Breast epithelium (tissue), 4 donors: ENCODE measurements around the gene MICOS13. TPM values are rescaled to one million over a fixed set of nuclear protein-coding genes. Genes with fewer than 3 reads are reported as not detected.

ENCODE experiments used
- DNase-seq, 2 donors: peaks; one replicate each; pipeline ENCODE4 v3.0.0-alpha.2; 2019; ENCODE audit warnings: low spot score in 2 of 2
- H3K27ac ChIP-seq, 2 donors: fragments of 200-600 bp; sonication (generic) in 1 of 2; one replicate each; pipeline ENCODE4 v1.5.1; 2016 to 2019; ENCODE audit warnings: mild to moderate bottlenecking in 1 of 2
- H3K27me3 ChIP-seq, 2 donors: fragments of 200-600 bp; sonication (generic) in 1 of 2; one replicate each; pipeline versions ENCODE4 v1.5.1 to v1.6.0; 2017 to 2019; ENCODE audit warnings: control low read depth in 1 of 2, mild to moderate bottlenecking in 1 of 2
- H3K36me3 ChIP-seq: fragments of 200-600 bp; one replicate; pipeline ENCODE4 v1.5.1; 2019
- H3K4me1 ChIP-seq, 2 donors: fragments of 200-600 bp; sonication (generic); one replicate each; pipeline ENCODE4 v1.5.1; 2016 to 2019; ENCODE audit warnings: control low read depth in 1 of 2
- H3K4me3 ChIP-seq, 3 donors: fragments of 200-600 bp; sonication (generic); 1 replicate in 2 of 3; 2 replicates in 1 of 3; pipeline ENCODE4 v1.5.1; 2016 to 2019; ENCODE audit warnings: mild to moderate bottlenecking in 3 of 3, moderate library complexity in 2 of 3
- H3K9me3 ChIP-seq, 2 donors: fragments of 200-600 bp; sonication (generic) in 1 of 2; one replicate each; pipeline ENCODE4 v1.5.1; 2016 to 2019; ENCODE audit warnings: control low read depth in 1 of 2
- POLR2A ChIP-seq: fragments of 450-650 bp; IDR thresholded peaks from one replicate; pipeline ENCODE4 v1.6.1; 2016; ENCODE audit warnings: antibody characterized with exemption, mild to moderate bottlenecking, moderate library complexity
- POLR2AphosphoS5 ChIP-seq, 3 donors: sonication (generic); formaldehyde crosslinking; IDR thresholded peaks; one replicate each; pipeline ENCODE4 v1.6.1; 2017; ENCODE audit warnings: antibody characterized with exemption in 3 of 3
- intact Hi-C: fragments of 100-400 bp; cut with DNase I; formaldehyde crosslinking; loops from one replicate; pipeline ENCODE4 v1.15.1; 2023; ENCODE audit warnings: low total_unique reads
- total RNA-seq, 3 donors: library from RNA; depleted of rRNA; stranded (reverse); fragments of >200 nt; gene quantifications; one replicate each; pipeline ENCODE4 v1.1.0, GENCODE V29; 2016
- TF ChIP-seq, protein P1 (sequence below), 3 donors: fragments of 450-650 bp; IDR thresholded peaks; one replicate each; pipeline ENCODE4 v1.5.1; 2016 to 2017; ENCODE audit warnings: antibody characterized with exemption in 3 of 3, mild to moderate bottlenecking in 3 of 3, moderate library complexity in 3 of 3

The MICOS13 gene
- total RNA-seq, 3 donors from 2014 or later, result 29.4 to 49.5 (median 44.3) TPM

DNA sequence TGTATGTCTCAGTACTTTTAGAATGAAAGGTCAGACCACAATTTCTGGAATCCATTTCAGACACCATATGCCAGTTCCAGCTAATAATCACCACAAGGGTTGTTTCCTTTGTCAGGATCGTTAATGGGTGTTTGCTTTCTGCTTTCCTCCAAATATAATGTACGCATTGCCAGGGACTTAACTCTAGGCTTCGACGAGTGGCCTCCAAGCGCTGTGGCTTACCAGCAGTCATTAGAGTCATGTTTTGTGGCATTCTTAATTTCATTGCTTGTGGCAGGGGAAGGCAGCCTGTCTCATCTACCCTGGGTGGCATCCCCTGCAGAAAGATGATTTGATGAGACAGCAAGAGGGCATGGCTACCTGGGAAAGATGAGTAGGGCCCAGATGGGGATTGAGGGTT lies 34.9 kb downstream of the MICOS13 start:
- DNase-seq, result no peak
- H3K36me3 ChIP-seq, result no peaks in the 10 kb centered on the region
- H3K27ac ChIP-seq, result no peak overlapping the region
- no peak overlapping the region for H3K4me3 ChIP-seq
- TF ChIP-seq, protein P1, sequence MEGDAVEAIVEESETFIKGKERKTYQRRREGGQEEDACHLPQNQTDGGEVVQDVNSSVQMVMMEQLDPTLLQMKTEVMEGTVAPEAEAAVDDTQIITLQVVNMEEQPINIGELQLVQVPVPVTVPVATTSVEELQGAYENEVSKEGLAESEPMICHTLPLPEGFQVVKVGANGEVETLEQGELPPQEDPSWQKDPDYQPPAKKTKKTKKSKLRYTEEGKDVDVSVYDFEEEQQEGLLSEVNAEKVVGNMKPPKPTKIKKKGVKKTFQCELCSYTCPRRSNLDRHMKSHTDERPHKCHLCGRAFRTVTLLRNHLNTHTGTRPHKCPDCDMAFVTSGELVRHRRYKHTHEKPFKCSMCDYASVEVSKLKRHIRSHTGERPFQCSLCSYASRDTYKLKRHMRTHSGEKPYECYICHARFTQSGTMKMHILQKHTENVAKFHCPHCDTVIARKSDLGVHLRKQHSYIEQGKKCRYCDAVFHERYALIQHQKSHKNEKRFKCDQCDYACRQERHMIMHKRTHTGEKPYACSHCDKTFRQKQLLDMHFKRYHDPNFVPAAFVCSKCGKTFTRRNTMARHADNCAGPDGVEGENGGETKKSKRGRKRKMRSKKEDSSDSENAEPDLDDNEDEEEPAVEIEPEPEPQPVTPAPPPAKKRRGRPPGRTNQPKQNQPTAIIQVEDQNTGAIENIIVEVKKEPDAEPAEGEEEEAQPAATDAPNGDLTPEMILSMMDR (IDR thresholded peaks at IDR 0.05), result no peak
- H3K4me1 ChIP-seq, result no peaks in the 10 kb centered on the region
- H3K9me3 ChIP-seq, result no peaks in the 10 kb centered on the region
- no peaks in the 10 kb centered on the region for H3K27me3 ChIP-seq
- intact Hi-C loops, result no loop called here

DNA sequence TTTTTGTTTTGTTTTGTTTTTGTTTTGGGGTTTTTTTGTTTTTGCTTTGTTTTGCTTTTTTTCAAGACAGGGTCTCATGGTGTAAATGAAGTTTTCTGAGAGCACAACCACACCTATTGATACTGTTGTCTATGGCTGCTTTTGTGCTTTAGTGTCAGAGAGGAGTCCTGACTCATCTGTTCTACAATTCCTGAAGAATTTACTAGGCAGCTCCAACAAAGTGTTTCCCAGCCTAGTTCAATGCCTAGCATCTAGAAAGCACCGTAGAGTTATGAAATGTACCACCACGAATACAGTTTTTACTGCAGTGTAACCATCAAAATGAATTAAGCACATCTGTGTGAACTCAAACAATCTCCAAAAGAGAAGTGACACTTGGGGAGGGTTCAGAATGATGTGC lies 36.3 kb downstream of the MICOS13 start:
- Histone ChIP-seq H3K27ac (no peak overlapping the region), H3K4me3 (no peak overlapping the region), H3K9me3 (no peaks in the 10 kb centered on the region), H3K27me3 (no peaks in the 10 kb centered on the region), H3K36me3 (no peaks in the 10 kb centered on the region), H3K4me1 (no peaks in the 10 kb centered on the region)
- intact Hi-C loops, result no loop called here
- DNase-seq, result no peak
- no peak for TF ChIP-seq POLR2A
- TF ChIP-seq POLR2AphosphoS5 (IDR thresholded peaks at IDR 0.05), result no peak
- TF ChIP-seq, protein P1 (IDR thresholded peaks at IDR 0.05), result no peak

DNA sequence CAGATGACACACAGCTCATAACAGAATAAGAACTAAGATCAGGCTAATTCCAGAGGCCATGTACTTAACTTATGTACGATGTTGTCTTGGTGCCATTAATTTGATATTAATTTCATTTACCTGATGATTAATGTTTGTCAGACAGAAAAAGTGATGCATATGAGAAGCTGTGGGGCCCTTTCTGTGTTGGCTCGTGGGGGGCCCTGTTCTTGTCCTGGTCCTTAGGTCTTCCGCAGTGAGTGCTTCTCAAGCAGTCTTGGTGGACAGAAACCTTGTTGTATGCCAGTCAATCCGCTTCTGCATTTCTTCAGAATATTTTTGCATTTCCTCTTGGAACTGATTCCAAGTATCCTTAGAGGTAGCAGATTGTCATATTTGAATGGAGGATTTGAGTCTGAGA lies 37.3 kb downstream of the MICOS13 start:
- H3K4me3 ChIP-seq, result no peak overlapping the region
- no peak for DNase-seq
- TF ChIP-seq POLR2AphosphoS5 (IDR thresholded peaks at IDR 0.05) (no peak), POLR2A (no peak)
- TF ChIP-seq, protein P1 (IDR thresholded peaks at IDR 0.05), result no peak
- H3K36me3 ChIP-seq, result no peaks in the 10 kb centered on the region
- intact Hi-C loops, result no loop called here
- H3K27ac ChIP-seq, result no peak overlapping the region
- no peaks in the 10 kb centered on the region for H3K9me3 ChIP-seq
- no peaks in the 10 kb centered on the region for H3K27me3 ChIP-seq
- no peaks in the 10 kb centered on the region for H3K4me1 ChIP-seq

DNA sequence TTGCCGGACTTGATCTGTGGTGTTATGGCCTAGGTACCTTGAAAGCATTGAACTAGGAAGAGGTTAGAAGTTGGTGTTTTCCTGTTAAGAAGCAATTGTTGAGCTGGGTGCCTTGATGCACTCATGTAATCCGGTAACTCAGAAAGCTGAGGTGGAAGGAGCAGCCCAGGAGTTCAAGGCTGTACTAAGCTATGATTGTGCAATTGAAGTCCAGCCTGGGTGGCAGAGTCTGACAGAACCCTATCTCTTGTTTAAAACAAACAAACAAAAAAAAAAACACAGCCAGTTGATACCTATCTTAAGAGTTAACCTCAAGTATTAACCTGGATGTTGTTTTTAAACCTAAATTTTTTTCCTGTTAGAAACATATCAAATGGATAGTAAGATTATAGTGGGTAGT lies 38.1 kb downstream of the MICOS13 start:
- Histone ChIP-seq H3K27ac (no peak overlapping the region), H3K27me3 (no peaks in the 10 kb centered on the region), H3K4me1 (no peaks in the 10 kb centered on the region), H3K9me3 (no peaks in the 10 kb centered on the region), H3K4me3 (no peak overlapping the region), H3K36me3 (no peaks in the 10 kb centered on the region)
- intact Hi-C loops, result no loop called here
- TF ChIP-seq, protein P1 (IDR thresholded peaks at IDR 0.05), result no peak
- TF ChIP-seq POLR2AphosphoS5 (IDR thresholded peaks at IDR 0.05) (no peak), POLR2A (no peak)
- DNase-seq, result no peak

DNA sequence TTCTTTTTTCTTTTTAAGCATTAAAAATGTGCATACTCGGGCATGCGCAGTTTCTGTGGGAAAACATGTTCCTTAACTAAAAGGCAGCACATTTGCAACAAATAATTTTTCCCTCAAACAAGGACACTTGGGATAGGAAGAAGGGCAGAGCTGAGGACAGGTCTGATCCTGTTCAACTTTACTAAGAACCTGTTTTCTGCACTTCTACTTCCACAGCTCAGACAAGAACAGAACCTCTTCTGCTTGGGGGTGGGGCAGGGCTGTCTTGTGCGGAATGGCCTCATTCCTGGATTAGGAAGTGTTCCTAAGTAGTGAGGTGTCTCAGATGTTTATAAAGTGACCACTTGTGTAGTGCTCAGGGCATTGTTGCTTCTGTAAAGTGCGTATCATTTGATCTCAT lies 39.1 kb downstream of the MICOS13 start:
- intact Hi-C loops, result no loop called here
- Histone ChIP-seq H3K9me3 (no peaks in the 10 kb centered on the region), H3K36me3 (no peaks in the 10 kb centered on the region), H3K4me1 (no peaks in the 10 kb centered on the region), H3K27me3 (no peaks in the 10 kb centered on the region), H3K27ac (no peak overlapping the region), H3K4me3 (no peak overlapping the region)
- TF ChIP-seq POLR2A (no peak), POLR2AphosphoS5 (IDR thresholded peaks at IDR 0.05) (no peak)
- TF ChIP-seq, protein P1 (IDR thresholded peaks at IDR 0.05), result no peak
- peak in 1 of 2 donors; percentile 30 for DNase-seq
